ENCODE results near the gene KIF19. TPM values are rescaled to one million over a fixed set of nuclear protein-coding genes. Genes with fewer than 3 reads are reported as not detected.

KIF19 gene
- total RNA-seq, 1 experiment from 2014 or later, result not detected

- no peak overlapping the region for H3K9ac ChIP-seq (ENCODE audit: low read length)
- CTCF ChIA-PET, result no interaction called here
- POLR2A ChIA-PET (ENCODE audit: unreplicated experiment), result interaction anchor here (0.7 kb wide), 1 partner anchor 8 kb away, joined by 3 read pairs; no protein-coding TSS in a partner anchor
- no peak overlapping the region for H3K4me2 ChIP-seq (ENCODE audit: low read length)
- DNase-seq (no peak), ATAC-seq (no peak)
- H3K9me3 ChIP-seq (ENCODE audit: low read length), result no peaks in the 10 kb centered on the region
- no peaks in the 10 kb centered on the region for H3K36me3 ChIP-seq (ENCODE audit: low read depth, low read length)
- TF ChIP-seq EZH2 (IDR thresholded peaks at IDR 0.05; ENCODE audit: low read length, unreplicated experiment) (no peak), EZH2phosphoT487 (IDR thresholded peaks at IDR 0.05; ENCODE audit: borderline replicate concordance, low read length) (no peak), CTCF (conservative IDR thresholded peaks at IDR 0.05; ENCODE audit: low read depth, low read length) (no peak)
- peaks cover 40% of the 10 kb centered on the region for H3K27me3 ChIP-seq (ENCODE audit: low read length)
- H2AFZ ChIP-seq (ENCODE audit: low read length), result no peak overlapping the region
- no peak overlapping the region for H3K4me3 ChIP-seq (ENCODE audit: low read length)
- H3K9me2 ChIP-seq (replicated peaks; ENCODE audit: low read length), result no peaks in the 10 kb centered on the region
- BruUV-seq (replicated peaks), result no TSS peak
- intact Hi-C loops (cut with micrococcal nuclease), result no loop called here
- no peaks in the 10 kb centered on the region for H3F3A ChIP-seq (ENCODE audit: low read length, unreplicated experiment)
- no peaks in the 10 kb centered on the region for H3K79me2 ChIP-seq (ENCODE audit: low read length)
- H3K4me1 ChIP-seq (ENCODE audit: insufficient read depth, low read length), result no peaks in the 10 kb centered on the region
- no peak overlapping the region for H3K27ac ChIP-seq (ENCODE audit: low read length)
- no peaks in the 10 kb centered on the region for H4K20me1 ChIP-seq (ENCODE audit: low read length)
These were observed 3.4 kb downstream of the KIF19 start for GRCh38 chr17:74329378-74329777.

DNA sequence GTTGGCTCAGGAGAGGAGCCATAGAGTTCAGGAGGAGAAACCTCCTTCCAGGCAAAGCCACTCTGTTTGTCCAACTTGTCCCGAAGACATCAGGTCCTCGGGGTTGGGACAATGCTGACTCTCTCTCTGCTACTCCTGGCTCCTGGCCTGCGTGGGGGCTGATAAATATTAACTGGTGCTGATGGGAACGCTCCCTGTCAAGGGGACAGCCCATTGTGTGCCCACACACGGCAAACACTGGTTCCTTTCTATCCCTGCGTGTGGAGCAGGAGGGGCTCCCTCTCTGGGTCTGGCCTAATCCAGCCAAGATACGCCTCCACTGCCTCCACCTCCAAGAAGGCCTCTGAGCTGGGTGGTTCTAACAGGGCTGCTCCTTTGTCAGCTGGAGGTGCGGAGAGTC lies 4.4 kb downstream of the KIF19 start:
- H3K9ac ChIP-seq (ENCODE audit: low read length), result no peak overlapping the region
- H3K9me2 ChIP-seq (replicated peaks; ENCODE audit: low read length), result no peaks in the 10 kb centered on the region
- ChIA-PET POLR2A (ENCODE audit: unreplicated experiment) (no interaction called here), CTCF (no interaction called here)
- 0 out of 2 replicates have a peak, but pooled peaks cover 4% of the 10 kb centered on the region for H3K9me3 ChIP-seq (ENCODE audit: low read length)
- H3K36me3 ChIP-seq (ENCODE audit: low read depth, low read length), result no peaks in the 10 kb centered on the region
- no peaks in the 10 kb centered on the region for H4K20me1 ChIP-seq (ENCODE audit: low read length)
- H3K4me3 ChIP-seq (ENCODE audit: low read length), result no peak overlapping the region
- no peaks in the 10 kb centered on the region for H3K4me1 ChIP-seq (ENCODE audit: insufficient read depth, low read length)
- no peak for DNase-seq
- TF ChIP-seq EZH2phosphoT487 (IDR thresholded peaks at IDR 0.05; ENCODE audit: borderline replicate concordance, low read length) (no peak), CTCF (conservative IDR thresholded peaks at IDR 0.05; ENCODE audit: low read depth, low read length) (no peak), EZH2 (IDR thresholded peaks at IDR 0.05; ENCODE audit: low read length, unreplicated experiment) (no peak)
- no peaks in the 10 kb centered on the region for H3F3A ChIP-seq (ENCODE audit: low read length, unreplicated experiment)
- no peaks in the 10 kb centered on the region for H3K79me2 ChIP-seq (ENCODE audit: low read length)
- no peak overlapping the region for H3K27ac ChIP-seq (ENCODE audit: low read length)
- H3K4me2 ChIP-seq (ENCODE audit: low read length), result no peak overlapping the region
- intact Hi-C loops (cut with micrococcal nuclease), result no loop called here
- H2AFZ ChIP-seq (ENCODE audit: low read length), result no peak overlapping the region
- no peak for ATAC-seq
- BruUV-seq (replicated peaks), result no TSS peak
- H3K27me3 ChIP-seq (ENCODE audit: low read length), result peaks cover 29% of the 10 kb centered on the region; the same call in 1 of the 2 replicates

DNA sequence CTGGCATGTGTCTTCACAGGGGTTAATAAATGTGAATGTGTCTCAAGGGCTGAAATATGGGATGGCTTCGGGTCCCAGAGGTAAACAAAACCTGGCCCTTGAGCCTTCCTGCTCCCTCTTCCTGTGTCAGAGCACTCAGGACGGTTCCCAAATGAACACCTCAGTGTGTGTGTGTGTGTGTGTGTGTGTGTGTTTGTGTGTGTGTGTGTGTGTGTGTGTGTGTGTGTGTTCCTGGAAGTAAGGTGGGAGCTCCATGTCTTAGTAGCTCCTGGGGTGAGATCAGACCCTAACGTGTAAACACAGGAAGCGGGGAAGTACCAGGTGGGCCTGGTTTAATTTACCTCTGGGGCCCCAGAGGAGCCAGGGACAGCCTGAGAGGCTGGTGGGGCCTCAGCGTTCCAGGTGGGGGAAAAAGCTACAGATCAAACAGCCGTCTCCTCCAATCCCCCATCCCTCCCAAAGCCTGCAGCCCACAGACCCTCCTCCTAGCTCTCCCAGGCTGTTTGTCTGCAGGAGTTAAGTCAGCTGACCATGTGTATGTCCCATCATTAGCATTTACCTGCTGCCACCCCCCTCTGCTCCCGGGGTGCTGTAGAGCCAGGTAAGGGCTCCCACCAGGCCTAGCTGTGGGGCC lies 6.1 kb downstream of the KIF19 start:
- H3K9ac ChIP-seq (ENCODE audit: low read length), result no peak overlapping the region
- POLR2A ChIA-PET (ENCODE audit: unreplicated experiment), result no interaction called here
- CTCF ChIA-PET, result no interaction called here

More for the DNA sequence above, 6.1 kb downstream of the KIF19 start:
- H3K27ac ChIP-seq (ENCODE audit: low read length), result no peak overlapping the region
- DNase-seq, result no peak
- no peaks in the 10 kb centered on the region for H4K20me1 ChIP-seq (ENCODE audit: low read length)
- no peaks in the 10 kb centered on the region for H3F3A ChIP-seq (ENCODE audit: low read length, unreplicated experiment)
- intact Hi-C loops (cut with micrococcal nuclease), result no loop called here
- no peak overlapping the region for H3K4me3 ChIP-seq (ENCODE audit: low read length)
- no TSS peak for BruUV-seq (replicated peaks)
- no peaks in the 10 kb centered on the region for H3K4me1 ChIP-seq (ENCODE audit: insufficient read depth, low read length)
- H3K4me2 ChIP-seq (ENCODE audit: low read length), result no peak overlapping the region
- no peaks in the 10 kb centered on the region for H3K79me2 ChIP-seq (ENCODE audit: low read length)
- 0 out of 2 replicates have a peak, but pooled peaks cover 4% of the 10 kb centered on the region for H3K9me3 ChIP-seq (ENCODE audit: low read length)
- no peak for TF ChIP-seq EZH2 (IDR thresholded peaks at IDR 0.05; ENCODE audit: low read length, unreplicated experiment)
- TF ChIP-seq EZH2phosphoT487 (IDR thresholded peaks at IDR 0.05; ENCODE audit: borderline replicate concordance, low read length), result no peak
- no peak for TF ChIP-seq CTCF (conservative IDR thresholded peaks at IDR 0.05; ENCODE audit: low read depth, low read length)
- H2AFZ ChIP-seq (ENCODE audit: low read length), result no peak overlapping the region
- no peaks in the 10 kb centered on the region for H3K9me2 ChIP-seq (replicated peaks; ENCODE audit: low read length)
- no peak for ATAC-seq
- H3K36me3 ChIP-seq (ENCODE audit: low read depth, low read length), result no peaks in the 10 kb centered on the region
- H3K27me3 ChIP-seq (ENCODE audit: low read length), result peaks cover 16% of the 10 kb centered on the region; the same call in 1 of the 2 replicates
